ENCODE measurements around the gene ZFHX3.

The ZFHX3 gene

DNA sequence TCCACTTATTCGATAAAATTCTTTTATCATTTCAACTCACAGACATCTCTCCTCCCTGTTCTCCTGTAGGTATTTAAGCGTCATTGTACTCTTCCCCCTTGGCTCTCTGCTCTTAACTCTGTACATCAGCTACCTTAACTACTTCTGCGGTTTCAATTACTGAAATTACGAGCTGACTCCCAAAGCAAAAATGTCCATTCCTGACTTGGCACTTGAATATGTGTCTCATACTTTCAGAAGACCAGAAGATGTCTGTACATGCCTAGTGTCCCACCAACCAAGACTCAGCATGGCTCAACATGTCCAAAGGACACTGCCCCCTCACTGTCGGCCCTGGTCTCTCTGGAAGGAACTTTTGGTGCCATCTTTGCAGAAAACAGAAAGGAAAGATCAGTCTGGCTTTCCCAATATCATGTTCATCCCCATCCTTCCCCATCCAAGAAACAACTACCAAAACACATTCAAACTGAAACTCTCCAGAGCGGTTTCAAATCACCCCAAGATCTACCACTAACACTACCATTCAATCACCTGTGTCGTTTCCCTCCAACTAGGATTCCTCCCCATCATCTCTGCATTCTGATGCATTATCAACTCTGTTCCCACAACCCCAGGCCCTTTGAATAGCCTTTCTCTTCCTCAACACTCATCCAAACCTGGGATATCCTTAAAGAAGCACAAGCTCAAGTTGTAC, 74.9 kb downstream of the ZFHX3 start:
- no peak for DNase-seq

DNA sequence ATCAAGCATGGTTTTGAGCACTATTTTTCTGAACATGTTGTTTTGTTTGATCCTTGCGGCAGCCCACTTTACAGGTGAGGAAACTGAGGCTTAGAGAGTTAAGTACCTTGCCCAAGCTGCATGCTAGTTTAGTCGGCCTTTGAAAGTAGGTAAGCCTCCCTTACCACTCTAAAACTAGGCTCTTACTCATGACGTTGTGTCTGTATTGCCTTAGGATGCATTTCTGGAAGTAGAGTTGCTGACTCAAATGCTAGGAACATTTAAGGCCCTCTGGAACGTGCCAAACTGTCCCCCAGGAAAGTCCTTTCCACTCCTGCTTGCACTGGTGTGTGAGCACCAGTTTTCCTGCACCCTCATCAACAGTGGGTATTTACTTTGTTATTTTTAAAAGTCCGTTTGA, 76.6 kb downstream of the ZFHX3 start:
- no peak for DNase-seq

DNA sequence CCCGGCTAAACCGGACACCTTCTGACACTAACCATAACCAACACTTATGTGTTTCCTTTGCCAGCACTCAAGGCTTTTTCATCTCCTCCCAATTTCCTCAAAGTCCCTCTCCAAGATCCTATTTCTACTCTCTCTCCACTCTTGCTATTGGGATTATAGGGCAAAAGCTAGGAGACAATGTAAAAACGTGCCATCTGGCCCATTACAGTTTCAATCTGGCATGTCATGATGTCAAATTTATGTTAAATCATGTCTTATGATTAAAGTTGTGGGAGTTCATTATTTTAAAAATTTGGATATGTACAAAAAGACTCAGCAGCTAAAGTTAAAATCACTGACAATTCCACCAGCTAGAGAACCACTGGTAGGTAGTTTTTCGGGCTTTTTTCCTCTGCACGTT, 77.3 kb downstream of the ZFHX3 start:
- no peak for DNase-seq

DNA sequence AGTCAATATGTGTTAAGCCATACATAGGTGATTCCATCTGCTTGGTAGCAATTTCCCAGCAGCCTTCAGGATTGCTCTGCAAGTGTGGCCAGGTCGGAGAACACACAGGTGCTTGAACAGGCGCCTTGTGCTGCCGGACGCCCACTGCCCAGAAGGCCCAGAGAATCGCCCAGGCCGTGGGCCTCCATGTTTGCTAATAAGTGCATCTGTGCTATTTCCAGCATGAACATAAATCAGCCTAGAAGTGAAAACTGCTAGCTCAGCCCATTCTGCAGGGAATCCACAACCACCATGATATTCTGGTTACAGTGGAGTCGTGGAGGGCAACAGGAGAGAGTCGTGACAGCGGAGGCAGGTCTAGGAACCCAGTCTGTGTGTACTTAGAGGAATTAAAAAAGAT, 78.1 kb downstream of the ZFHX3 start:
- no peak for DNase-seq

DNA sequence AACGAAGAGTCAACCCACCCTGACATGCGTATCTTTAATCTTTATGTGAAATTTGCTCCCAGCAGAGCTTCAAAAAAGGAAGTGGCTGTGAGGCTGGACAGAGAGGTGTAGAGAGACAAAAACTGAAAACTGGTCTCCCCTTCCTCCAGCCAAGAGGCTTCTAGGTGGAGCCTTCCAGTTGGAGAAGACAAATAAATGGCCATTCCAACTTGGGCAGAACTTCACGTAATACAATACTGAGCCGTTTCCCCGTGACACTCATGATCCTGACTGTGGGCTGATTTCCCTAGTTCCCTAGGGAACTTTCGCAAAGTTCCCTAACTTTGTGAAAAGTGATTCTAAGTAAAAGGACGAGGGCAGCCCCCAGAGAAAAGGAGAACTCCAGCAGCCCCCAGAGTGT, 78.8 kb downstream of the ZFHX3 start:
- no peak for DNase-seq

DNA sequence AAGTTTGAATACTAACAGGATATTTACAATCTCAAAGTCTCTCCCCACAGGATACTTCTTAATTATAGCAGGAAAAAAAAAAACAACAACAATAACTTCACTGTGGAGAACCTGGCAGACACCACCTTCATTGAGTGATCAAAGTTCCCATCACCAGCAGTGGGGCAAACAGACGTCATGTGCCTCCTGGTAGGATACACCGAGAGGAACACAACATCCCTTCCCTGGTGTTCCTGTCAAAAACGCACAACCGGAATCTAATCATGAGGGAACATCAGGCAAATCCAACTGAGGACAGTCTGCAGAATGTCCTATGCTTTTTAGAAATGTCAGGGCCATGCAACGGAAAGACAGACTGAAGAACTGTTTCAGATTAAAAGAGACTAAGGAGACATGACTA, 80.0 kb downstream of the ZFHX3 start:
- no peak for DNase-seq

DNA sequence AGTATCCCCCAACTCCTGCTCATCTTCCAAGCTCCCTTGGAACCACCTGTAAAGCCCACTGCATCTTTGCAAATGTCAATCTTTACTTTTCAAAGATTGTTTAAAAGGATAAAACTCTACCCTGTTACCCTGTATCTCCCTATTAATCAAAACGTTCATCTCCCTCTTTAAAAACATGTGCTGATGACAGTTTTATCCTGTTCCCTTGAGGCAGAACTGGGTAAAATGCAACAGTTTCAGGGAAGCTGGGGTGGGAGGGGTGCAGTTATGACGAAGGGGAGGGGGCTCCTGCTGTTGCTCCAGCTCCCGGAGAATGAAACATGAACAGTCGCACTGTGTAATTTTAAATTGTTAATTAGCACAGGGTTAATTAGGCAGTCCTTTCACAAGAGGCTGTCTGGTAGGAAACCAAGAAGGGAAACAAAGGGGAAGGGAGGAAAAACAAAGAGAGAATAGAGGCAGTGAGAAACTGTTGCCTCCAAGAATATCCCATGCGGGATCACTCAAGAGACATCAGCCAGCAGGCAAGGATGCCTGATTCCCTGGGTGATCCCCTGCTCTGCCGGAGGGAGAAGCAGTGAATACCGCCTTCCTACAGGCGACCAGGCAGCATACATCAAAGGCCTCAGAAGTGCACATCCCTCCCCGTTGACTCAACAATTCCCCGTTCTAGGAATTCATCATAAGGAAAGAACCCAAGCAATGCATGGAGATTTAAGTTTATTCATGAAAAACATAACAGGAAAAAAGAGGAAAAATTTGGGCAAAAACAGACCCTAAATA, 84.2 kb downstream of the ZFHX3 start:
- DNase-seq: no peak

DNA sequence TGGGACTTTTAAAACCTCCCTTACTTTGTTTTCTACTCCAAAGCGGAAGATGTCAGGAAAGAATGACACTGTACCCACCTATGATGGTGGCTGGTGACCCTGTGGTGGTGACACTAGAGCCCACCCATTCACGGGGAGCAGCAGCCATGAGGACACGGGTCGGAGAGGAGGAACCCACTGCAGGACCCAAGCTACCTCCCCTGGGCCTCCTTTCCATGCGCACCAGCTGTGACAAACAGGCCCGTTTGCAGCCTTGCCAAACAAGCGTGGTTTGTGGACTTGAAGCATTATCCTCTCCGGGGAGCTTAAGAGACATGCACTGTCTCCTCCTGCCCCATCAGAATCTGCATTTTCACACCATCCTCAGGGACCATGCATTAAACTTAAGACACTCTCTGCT, 85.6 kb downstream of the ZFHX3 start:
- DNase-seq: no peak

DNA sequence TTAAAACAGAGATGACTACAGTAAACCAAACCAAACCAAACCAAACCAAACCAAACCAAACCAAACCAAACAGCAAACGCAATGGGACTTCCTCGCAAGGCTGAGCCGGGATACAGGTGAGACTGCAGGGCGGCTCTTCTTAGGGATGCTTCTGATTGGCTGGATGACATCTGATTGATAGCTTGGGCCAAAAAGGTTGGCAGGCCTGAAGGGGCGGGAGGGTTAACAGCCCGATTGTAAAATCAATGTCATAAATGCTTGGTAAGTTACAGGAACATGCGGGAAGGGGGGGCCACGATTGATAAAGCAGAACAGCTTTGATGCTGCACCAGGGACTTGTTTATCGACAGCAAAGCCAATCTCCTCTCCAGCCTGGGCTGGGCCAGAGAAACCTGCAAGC, 86.1 kb downstream of the ZFHX3 start:
- DNase-seq: no peak

DNA sequence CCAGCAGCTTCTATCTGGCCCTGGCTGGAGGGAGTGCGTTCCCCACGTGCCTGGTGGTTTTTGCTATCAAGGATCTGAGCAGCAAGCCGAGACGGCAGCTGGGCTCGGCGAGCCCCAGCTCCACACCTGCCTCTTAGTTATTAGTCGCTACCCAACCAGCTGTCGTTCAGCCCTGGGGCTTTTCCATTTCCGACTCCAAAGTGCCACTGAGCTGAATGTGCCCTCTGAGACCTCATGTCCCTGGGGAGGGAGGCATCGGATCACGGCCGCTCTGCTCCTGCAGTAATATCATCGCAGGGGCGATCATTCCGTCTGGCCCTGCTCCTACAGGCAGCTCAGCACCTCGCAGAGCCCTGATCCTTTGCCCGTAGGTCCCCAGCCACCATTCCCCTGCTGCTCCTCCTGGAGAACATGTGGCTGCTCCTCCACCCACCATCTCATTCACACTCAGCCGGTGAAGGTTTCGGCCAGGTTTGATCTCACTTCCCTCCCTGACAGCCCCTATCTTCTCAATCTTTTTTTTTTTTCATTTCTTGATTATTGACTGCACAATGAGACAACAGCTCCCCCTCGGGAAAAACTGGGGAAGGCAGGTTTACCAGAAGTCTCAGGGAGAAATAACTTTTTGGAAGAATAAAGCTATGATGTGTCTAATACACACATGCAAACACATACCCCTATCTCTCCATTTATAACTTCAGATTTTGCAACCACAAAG, 86.7 kb downstream of the ZFHX3 start:
- DNase-seq: no peak

DNA sequence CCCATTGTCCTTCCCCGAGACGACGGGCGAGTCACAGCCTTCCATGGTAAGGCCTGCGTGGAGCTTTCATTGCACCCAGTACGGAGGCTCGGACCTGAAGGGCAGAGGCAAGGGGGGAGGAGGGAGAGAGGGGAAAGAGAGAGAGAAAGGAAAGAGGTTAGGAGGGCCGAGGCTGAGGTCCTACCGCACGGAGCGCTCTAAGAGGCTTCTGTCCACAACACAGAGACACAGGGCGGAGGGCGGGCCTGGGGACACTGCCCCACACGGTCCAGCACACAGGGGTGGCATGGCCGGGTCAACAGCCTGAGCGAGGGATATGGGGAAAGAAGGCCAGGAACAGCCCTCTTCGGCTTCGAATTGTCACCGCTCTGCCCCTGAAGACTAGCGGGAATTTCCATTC, 87.8 kb downstream of the ZFHX3 start:
- no peak for DNase-seq

DNA sequence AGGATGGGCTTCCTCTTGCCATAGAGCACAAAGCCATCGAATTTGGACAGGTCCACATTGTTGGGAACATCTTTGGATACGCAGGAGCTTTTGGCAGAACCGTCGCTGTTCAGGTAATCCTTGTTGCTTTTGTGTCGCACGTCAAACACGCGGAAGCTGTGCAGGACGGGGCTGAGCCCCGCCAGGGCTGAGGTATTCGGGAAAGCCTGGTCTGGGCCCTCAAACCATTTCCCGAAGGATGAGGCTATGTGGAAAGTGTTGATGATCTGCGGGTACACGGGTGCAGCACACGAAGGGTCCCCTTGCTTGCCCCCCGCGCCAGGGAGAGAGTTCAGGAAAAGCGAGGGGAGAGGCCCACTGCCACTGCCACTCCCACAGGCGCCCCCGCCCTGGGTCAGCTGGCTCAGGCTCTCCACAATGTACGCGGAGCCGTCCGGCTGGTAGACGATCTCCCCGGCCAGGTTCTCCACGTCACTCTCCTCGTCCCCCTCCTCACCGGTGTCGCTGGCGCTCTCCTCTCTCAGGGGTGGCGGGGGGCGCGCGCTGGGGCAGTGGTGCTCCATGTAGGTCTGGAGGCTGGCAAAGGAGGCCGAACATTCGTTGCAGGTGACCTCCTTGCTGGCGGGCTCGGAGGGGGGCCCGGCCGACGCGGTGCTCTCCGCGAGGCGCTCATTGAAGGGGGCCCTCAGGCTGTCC, 88.5 kb downstream of the ZFHX3 start:
- no peak for DNase-seq

DNA sequence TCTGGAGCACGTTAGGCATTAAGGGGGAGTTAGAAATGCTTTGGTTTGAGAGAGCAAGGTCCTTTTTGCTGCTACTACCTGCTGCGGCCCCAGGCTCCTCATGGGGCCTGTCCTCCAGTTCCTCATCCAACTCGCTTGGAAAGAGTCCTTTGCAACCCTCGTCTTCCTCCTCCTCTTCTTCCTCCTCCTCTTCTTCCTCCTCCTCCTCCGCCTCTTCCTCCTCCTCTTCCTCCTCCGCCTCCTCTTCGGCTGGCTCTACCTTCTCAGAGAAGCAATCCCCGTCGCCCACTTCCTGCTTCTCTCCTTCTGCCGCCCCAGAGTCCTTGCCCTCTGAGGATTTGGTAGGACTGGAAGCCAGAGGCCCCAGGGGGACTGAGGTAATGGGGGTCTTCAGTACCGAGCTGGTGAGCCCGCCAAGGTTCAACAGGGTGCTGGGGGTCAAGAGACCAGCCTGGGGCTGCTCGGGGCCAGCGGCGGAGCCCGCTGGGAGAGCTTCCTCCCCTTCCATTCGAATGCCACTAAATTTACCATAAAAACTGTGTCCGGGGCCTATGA, 89.3 kb downstream of the ZFHX3 start:
- DNase-seq: no peak

DNA sequence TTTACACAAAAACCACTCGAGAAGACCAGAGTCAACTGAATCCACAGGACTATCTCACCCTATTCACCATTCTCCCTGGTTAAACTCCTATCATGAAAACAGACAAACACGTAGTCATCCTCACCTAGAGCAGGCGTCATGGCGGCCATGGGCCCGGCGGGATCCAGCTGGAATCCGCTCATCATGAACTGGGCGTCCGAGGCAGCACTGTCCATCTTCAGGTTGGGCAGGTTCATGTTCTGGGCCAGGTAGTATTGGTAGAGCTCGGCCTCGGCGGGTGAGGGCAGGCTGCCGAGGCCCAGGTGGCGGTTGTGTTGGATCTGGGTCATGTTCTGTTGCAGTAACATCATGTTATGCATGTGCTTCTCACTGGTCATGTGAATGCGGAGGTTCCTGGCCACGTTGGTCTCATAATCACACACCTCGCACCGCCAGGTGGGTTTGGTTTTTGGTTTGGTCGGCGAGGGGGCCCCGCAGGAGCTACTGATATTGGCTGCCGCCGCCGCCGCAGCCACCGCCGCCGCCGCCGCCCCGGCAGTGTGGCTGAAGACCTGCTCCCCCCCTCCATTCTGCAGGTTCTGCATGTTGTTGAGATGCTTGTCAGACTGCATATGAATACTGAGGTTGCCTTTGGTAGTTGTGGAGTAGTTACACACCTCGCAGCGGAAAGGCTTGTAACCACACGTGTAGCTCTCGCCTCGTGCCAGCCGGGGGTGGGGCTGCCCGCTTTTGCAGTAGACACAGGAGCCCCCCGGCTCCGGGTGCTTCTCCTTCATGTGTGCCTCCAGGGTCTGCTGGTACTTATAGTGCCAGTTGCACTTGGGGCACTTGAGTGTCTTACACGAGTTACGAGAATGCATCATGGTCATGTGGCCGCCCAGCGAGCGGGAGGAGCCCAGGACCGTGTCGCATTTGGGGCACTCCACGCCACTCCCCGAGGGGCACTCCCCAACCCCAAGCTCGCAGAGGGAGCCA, 90.3 kb downstream of the ZFHX3 start:
- no peak for DNase-seq

DNA sequence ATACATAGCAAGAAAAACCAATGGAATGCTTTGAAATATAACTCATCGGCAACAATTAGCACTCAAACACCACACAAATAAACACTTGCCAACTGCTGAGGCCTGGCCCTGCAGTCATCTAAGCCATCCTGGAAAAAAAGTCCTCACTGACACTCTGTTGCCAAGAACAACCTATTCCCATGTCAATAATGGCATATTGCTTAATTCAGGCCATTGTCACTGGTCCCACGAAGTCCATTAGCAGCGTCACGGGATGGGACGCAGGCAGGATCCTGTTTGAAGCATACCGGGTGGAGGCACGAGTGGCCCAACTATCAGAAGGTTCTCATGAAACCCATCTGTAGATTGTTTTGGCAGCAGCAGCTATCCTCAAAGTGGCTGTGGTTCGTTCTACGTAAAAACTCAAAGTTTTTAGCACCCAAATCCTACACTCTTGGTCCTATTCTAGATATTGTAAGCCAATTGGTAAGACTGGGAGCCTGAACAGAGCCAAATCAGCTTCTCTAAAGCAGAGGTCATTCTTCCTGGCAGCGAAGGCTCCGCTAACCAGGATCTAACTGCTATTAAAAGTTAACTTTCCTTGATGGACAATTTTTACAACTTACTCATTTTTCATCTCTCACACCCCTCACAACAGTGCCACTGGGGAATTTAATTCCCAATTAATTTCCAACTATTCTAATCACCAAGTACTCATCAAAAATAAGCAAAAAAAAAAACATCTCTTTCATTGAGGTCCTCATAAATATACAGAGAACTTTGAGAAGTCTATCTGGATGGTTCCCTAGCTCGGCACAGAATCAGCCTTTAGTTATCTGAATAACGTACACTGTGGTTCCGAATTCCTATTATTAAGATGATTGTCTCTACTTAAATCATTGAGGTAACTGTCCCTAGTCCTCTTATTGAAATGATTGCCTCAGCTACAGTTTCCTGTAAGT, 91.5 kb downstream of the ZFHX3 start:
- DNase-seq: no peak

DNA sequence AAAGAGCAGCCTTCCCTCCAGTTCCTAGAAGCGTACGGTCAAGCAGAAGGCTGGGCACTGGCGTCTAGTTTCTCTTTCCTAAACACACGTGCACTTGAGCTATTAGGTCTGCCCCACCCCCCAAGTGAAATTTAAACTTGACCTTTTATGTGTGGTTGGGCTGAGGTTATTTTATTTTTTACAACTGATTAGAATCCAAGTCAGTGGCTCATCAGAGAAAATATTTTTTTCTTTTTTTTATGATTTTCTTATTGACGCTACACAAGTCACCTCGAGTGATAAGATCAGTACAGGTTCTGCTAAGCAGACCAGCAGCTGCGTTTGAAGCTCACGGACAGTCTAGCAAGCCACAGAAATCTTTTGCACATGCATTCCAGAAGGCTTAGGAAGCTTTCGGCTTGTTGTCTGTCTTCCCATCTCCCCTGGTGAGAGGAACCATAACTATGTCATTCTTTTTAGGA, 95.1 kb downstream of the ZFHX3 start:
- DNase-seq: no peak

DNA sequence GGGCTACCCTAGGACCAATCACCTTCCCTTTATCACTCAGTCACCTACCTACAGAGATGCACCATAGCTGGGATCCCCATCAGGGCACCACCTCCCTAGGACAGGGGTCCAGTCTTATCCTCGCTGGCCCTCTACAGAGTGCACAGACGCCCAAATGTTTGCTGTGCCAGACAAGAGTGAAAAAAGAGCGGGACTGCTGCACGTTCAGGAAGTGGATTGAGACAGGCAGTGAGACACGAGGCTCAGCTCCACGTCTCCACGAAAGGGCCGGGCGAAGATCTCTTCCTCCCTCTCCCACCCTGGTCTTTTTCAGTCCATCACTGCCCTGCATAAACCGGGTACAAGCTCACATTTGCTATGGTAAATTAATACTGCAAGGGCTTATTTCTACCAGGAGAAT, 95.5 kb downstream of the ZFHX3 start:
- no peak for DNase-seq

DNA sequence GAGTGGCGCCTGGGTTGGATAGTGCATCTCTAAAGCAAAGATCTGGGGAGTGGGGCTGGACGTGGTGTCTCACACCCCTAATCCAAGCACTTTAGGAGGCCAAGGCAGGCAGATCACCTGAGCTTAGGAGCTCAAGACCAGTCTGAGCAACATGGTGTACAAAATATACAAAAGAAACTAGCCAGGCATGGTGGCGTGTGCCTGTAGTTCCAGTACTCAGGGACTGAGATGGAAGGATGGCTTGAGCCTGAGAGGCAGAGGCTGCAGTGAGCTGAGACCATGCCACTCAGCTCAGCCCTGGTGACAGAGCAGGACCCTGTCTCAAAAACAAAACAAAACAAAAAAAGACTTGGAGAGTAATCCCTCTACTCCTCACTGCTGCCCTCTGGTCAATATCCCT, 96.0 kb downstream of the ZFHX3 start:
- no peak for DNase-seq

DNA sequence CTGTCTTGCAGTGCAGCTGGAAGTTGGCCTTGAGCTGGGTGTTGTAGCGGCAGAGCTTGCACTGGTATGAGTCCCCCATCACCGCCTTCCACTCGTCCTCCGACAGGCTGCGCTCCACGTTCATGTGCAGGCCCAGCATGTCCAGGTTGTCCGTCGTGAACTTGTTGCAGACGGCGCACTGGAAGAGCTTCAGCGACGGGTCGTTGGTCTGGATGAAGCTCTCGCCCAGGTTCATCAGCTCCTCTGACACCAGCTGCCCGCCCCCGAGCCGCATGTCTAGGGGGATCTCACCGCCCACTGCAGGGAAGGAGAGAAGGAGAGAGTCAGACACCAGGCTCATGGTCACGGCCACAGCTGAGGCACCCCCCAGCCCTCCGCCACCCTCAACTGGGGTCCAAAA, 97.3 kb downstream of the ZFHX3 start:
- no peak for DNase-seq

DNA sequence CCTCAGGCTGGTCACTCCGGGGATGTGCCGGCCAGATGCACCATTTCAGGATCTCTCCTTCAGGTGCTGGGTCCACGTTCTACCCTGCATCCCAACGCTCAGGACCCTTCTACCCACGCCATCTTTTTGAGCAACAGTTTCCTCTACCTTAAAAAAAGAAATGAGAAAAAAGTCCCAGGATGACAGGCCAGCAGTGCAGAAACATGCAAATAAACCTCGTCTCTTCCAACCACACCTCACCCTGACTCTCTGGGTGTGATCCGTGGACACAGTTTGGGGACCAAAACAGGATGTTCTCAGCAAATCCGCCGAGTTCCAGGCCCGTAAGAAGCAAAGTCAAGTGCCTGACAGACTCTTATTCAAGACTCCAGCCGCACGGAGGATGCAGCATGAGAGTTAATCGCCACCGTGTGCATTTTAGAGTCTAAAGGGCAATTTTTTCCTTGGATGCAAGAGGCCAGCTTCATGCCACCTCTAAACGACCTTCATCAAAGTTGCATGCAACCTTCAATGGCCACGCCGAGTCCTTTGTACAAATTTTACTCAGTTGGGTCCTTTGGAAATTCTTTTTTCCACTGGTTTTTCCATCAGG, 99.6 kb downstream of the ZFHX3 start:
- DNase-seq: no peak
